Measurements from ENCODE around the gene CYP27C1. TPM values are rescaled to one million over a fixed set of nuclear protein-coding genes. Genes with fewer than 3 reads are reported as not detected.
"Not testable (repeated sequence)": the region's sequence is repeated elsewhere in the genome, so short reads cannot be mapped to it uniquely, and the experiment has no call there.

CYP27C1 gene
- total RNA-seq, 1 experiment from 2014 or later: not detected

DNA sequence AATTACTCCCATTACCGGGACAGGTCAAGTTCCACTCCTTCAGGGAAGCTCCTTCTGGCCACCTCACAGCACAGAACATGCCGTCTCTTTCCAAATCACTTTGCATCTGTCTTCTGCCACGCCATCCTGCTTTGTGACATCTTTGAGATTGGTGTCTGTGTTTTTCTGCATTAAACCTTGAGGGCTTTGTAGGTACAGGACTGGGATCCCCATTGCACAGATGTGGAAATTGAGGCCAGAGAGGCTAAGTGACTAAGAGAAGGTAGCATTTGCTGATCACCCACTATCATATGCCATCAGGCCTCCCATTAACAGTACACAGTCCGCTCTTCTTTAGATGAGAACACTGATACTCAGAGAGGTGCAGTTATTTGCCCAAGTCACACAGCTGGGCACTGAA, 9.5 kb upstream of the CYP27C1 start:
- BruUV-seq (replicated peaks): no TSS peak
- CTCF ChIA-PET: no interaction called here

DNA sequence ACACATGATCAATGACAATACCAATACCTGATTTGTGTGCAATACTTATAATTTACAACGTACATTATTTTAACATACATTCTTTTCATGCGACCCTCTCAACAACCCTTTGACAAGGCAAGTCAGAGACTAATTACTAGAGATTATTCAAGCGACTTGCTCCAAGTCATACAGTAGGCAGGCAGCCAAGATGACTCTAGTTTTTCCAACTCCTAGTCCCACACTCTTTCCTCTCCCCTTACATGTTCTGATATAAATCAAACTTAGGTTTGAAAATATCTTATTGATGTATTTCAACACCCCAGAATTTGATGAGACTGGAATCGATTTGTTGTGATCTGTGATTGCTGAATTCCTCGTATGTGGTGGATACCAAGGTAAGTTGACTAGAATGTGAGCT, 8.0 kb upstream of the CYP27C1 start:
- intact Hi-C loops (cut with micrococcal nuclease): no loop called here
- CTCF ChIA-PET: no interaction called here

More for the DNA sequence above, 9.5 kb upstream of the CYP27C1 start:
- Histone ChIP-seq H3K4me2 (ENCODE audit: low read length) (no peak overlapping the region), H3K9ac (ENCODE audit: low read length) (no peak overlapping the region), H3K4me1 (ENCODE audit: control insufficient read depth in 1 of 2, insufficient read depth in 2 of 2, low read length in 2 of 2) (peaks cover 3 to 8% of the 10 kb centered on the region in 2 experiments; a peak in 2 of 4 replicates), H2AFZ (ENCODE audit: low read depth, low read length, poor library complexity, severe bottlenecking) (no peak overlapping the region), H3K4me3 (replicated peaks in 1 of 2; ENCODE audit: low read depth in 1 of 2, low read length in 2 of 2) (no peak overlapping the region), H3K9me3 (ENCODE audit: control insufficient read depth in 1 of 2, insufficient read depth in 1 of 2, low read depth in 1 of 2, low read length in 2 of 2) (peaks cover 0 to 3% of the 10 kb centered on the region in 2 experiments; a peak in 1 of 4 replicates), H3K27me3 (ENCODE audit: insufficient read depth, low read length) (no peaks in the 10 kb centered on the region), H3K36me3 (ENCODE audit: control insufficient read depth in 1 of 2, insufficient read depth in 2 of 2, low read length in 2 of 2) (no peaks in the 10 kb centered on the region), H3K79me2 (ENCODE audit: insufficient read depth, low read length) (no peaks in the 10 kb centered on the region), H3K9me2 (ENCODE audit: insufficient read depth) (no peaks in the 10 kb centered on the region), H4K20me1 (ENCODE audit: insufficient read depth) (no peaks in the 10 kb centered on the region), H3K27ac (ENCODE audit: low read depth, low read length) (no peak overlapping the region)
- ATAC-seq (no peak), DNase-seq (ENCODE audit: low read depth, low spot score) (no peak)
- intact Hi-C loops (cut with micrococcal nuclease): no loop called here
- ChIA-PET RAD21 (ENCODE audit: low non-redundant PET in 1 of 2, low total read pairs in 2 of 2, uncharacterized antibody in 2 of 2, unreplicated experiment in 2 of 2) (no interaction called here), POLR2A (no interaction called here)
- no peak for TF ChIP-seq EZH2phosphoT487 (IDR thresholded peaks at IDR 0.05; ENCODE audit: borderline replicate concordance)

DNA sequence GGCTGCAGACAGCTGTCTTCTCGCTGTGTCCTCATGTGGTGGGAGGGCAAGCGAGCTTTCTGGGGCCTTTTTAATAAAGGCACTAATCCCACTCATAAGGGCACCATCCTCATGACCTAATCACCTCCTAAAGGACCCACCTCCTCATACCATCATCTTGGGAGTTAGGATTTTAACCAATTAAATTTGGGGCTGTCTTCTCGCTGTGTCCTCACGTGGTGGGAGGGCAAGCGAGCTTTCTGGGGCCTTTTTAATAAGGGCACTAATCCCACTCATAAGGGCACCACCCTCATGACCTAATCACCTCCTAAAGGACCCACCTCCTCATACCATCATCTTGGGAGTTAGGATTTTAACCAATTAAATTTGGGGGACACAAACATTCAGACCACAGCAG, 7.2 kb upstream of the CYP27C1 start:
- BruUV-seq (replicated peaks); DNase-seq (ENCODE audit: low read depth, low spot score); intact Hi-C loops (cut with micrococcal nuclease); H3K9me3 ChIP-seq (ENCODE audit: control insufficient read depth in 1 of 2, insufficient read depth in 1 of 2, low read depth in 1 of 2, low read length in 2 of 2); H3K9me2 ChIP-seq (ENCODE audit: insufficient read depth); ATAC-seq; H3K4me3 ChIP-seq (replicated peaks in 1 of 2; ENCODE audit: low read depth in 1 of 2, low read length in 2 of 2); H3K27ac ChIP-seq (ENCODE audit: low read depth, low read length); H3K79me2 ChIP-seq (ENCODE audit: insufficient read depth, low read length); H3K36me3 ChIP-seq (ENCODE audit: control insufficient read depth in 1 of 2, insufficient read depth in 2 of 2, low read length in 2 of 2); CTCF ChIA-PET; H3K27me3 ChIP-seq (ENCODE audit: insufficient read depth, low read length); H3K4me2 ChIP-seq (ENCODE audit: low read length); POLR2A ChIA-PET; H4K20me1 ChIP-seq (ENCODE audit: insufficient read depth); H2AFZ ChIP-seq (ENCODE audit: low read depth, low read length, poor library complexity, severe bottlenecking); H3K9ac ChIP-seq (ENCODE audit: low read length); H3K4me1 ChIP-seq (ENCODE audit: control insufficient read depth in 1 of 2, insufficient read depth in 2 of 2, low read length in 2 of 2); RAD21 ChIA-PET (ENCODE audit: low non-redundant PET in 1 of 2, low total read pairs in 2 of 2, uncharacterized antibody in 2 of 2, unreplicated experiment in 2 of 2): not testable (repeated sequence)

More for the DNA sequence above, 8.0 kb upstream of the CYP27C1 start:
- Histone ChIP-seq H3K4me3 (replicated peaks in 1 of 2; ENCODE audit: low read depth in 1 of 2, low read length in 2 of 2) (no peak overlapping the region), H3K36me3 (ENCODE audit: control insufficient read depth in 1 of 2, insufficient read depth in 2 of 2, low read length in 2 of 2) (no peaks in the 10 kb centered on the region), H3K4me2 (ENCODE audit: low read length) (no peak overlapping the region), H3K9ac (ENCODE audit: low read length) (no peak overlapping the region), H3K4me1 (ENCODE audit: control insufficient read depth in 1 of 2, insufficient read depth in 2 of 2, low read length in 2 of 2) (peaks cover 3 to 8% of the 10 kb centered on the region in 2 experiments; a peak in 2 of 4 replicates), H3K27me3 (ENCODE audit: insufficient read depth, low read length) (no peaks in the 10 kb centered on the region), H3K9me2 (ENCODE audit: insufficient read depth) (no peaks in the 10 kb centered on the region), H3K79me2 (ENCODE audit: insufficient read depth, low read length) (no peaks in the 10 kb centered on the region), H3K9me3 (ENCODE audit: control insufficient read depth in 1 of 2, insufficient read depth in 1 of 2, low read depth in 1 of 2, low read length in 2 of 2) (peaks cover 0 to 3% of the 10 kb centered on the region in 2 experiments; a peak in 1 of 4 replicates), H3K27ac (ENCODE audit: low read depth, low read length) (no peak overlapping the region), H4K20me1 (ENCODE audit: insufficient read depth) (no peaks in the 10 kb centered on the region), H2AFZ (ENCODE audit: low read depth, low read length, poor library complexity, severe bottlenecking) (no peak overlapping the region)
- ChIA-PET RAD21 (ENCODE audit: low non-redundant PET in 1 of 2, low total read pairs in 2 of 2, uncharacterized antibody in 2 of 2, unreplicated experiment in 2 of 2) (no interaction called here), POLR2A (no interaction called here)
- no TSS peak for BruUV-seq (replicated peaks)
- no peak for DNase-seq (ENCODE audit: low read depth, low spot score)
- TF ChIP-seq CEBPB (IDR thresholded peaks at IDR 0.05; ENCODE audit: low read depth) (no peak), FOSL1 (IDR thresholded peaks at IDR 0.05; ENCODE audit: low read depth) (no peak), RAD21 (IDR thresholded peaks at IDR 0.05; ENCODE audit: low read depth) (no peak), JUND (IDR thresholded peaks at IDR 0.05) (no peak), ELF1 (IDR thresholded peaks at IDR 0.05; ENCODE audit: borderline replicate concordance, low read depth) (no peak)
- TF ChIP-seq, protein P1, sequence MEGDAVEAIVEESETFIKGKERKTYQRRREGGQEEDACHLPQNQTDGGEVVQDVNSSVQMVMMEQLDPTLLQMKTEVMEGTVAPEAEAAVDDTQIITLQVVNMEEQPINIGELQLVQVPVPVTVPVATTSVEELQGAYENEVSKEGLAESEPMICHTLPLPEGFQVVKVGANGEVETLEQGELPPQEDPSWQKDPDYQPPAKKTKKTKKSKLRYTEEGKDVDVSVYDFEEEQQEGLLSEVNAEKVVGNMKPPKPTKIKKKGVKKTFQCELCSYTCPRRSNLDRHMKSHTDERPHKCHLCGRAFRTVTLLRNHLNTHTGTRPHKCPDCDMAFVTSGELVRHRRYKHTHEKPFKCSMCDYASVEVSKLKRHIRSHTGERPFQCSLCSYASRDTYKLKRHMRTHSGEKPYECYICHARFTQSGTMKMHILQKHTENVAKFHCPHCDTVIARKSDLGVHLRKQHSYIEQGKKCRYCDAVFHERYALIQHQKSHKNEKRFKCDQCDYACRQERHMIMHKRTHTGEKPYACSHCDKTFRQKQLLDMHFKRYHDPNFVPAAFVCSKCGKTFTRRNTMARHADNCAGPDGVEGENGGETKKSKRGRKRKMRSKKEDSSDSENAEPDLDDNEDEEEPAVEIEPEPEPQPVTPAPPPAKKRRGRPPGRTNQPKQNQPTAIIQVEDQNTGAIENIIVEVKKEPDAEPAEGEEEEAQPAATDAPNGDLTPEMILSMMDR (IDR thresholded peaks at IDR 0.05 in 2 of 3, conservative IDR thresholded peaks at IDR 0.05 in 1 of 3; ENCODE audit: borderline replicate concordance in 1 of 3, insufficient read depth in 1 of 3, low read depth in 2 of 3, low read length in 2 of 3): no peak
- TF ChIP-seq, protein P2, sequence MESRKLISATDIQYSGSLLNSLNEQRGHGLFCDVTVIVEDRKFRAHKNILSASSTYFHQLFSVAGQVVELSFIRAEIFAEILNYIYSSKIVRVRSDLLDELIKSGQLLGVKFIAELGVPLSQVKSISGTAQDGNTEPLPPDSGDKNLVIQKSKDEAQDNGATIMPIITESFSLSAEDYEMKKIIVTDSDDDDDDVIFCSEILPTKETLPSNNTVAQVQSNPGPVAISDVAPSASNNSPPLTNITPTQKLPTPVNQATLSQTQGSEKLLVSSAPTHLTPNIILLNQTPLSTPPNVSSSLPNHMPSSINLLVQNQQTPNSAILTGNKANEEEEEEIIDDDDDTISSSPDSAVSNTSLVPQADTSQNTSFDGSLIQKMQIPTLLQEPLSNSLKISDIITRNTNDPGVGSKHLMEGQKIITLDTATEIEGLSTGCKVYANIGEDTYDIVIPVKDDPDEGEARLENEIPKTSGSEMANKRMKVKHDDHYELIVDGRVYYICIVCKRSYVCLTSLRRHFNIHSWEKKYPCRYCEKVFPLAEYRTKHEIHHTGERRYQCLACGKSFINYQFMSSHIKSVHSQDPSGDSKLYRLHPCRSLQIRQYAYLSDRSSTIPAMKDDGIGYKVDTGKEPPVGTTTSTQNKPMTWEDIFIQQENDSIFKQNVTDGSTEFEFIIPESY (IDR thresholded peaks at IDR 0.05; ENCODE audit: extremely low read depth, insufficient replicate concordance, low read length): no peak
- ATAC-seq: no peak
